ENCODE results near the gene CBX4.

DNA sequence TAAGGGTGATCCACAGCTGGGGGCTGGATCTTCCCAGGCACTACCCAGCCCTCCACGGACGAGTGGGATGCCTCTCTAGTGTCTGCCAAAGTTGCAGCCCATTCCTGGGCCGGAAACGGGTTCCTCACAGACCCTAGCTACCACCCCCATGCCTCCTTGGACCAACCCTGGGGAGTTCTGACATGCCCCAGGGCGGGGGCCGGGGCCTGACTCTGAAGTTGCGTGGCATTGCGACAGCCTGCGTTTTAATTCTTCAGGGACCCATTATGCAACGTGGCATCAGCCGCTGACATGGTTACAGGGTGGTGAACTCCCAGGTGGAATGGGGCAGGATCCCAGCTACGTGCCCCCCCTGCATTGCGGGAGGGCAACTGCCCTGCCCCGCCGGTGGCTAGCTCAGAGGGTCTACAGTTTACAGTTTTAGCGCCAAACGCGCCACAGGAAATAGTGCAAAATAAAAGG is 2.7 kb downstream of the CBX4 start:
- TF ChIP-seq, protein P1, sequence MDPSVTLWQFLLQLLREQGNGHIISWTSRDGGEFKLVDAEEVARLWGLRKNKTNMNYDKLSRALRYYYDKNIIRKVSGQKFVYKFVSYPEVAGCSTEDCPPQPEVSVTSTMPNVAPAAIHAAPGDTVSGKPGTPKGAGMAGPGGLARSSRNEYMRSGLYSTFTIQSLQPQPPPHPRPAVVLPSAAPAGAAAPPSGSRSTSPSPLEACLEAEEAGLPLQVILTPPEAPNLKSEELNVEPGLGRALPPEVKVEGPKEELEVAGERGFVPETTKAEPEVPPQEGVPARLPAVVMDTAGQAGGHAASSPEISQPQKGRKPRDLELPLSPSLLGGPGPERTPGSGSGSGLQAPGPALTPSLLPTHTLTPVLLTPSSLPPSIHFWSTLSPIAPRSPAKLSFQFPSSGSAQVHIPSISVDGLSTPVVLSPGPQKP (IDR thresholded peaks at IDR 0.05; ENCODE audit: borderline replicate concordance, low read depth, low read length), result no peak
- TF ChIP-seq, protein P2, sequence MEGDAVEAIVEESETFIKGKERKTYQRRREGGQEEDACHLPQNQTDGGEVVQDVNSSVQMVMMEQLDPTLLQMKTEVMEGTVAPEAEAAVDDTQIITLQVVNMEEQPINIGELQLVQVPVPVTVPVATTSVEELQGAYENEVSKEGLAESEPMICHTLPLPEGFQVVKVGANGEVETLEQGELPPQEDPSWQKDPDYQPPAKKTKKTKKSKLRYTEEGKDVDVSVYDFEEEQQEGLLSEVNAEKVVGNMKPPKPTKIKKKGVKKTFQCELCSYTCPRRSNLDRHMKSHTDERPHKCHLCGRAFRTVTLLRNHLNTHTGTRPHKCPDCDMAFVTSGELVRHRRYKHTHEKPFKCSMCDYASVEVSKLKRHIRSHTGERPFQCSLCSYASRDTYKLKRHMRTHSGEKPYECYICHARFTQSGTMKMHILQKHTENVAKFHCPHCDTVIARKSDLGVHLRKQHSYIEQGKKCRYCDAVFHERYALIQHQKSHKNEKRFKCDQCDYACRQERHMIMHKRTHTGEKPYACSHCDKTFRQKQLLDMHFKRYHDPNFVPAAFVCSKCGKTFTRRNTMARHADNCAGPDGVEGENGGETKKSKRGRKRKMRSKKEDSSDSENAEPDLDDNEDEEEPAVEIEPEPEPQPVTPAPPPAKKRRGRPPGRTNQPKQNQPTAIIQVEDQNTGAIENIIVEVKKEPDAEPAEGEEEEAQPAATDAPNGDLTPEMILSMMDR (conservative IDR thresholded peaks at IDR 0.05; ENCODE audit: low read depth, low read length), result no peak
- TF ChIP-seq, protein P3, sequence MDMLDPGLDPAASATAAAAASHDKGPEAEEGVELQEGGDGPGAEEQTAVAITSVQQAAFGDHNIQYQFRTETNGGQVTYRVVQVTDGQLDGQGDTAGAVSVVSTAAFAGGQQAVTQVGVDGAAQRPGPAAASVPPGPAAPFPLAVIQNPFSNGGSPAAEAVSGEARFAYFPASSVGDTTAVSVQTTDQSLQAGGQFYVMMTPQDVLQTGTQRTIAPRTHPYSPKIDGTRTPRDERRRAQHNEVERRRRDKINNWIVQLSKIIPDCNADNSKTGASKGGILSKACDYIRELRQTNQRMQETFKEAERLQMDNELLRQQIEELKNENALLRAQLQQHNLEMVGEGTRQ (IDR thresholded peaks at IDR 0.05; ENCODE audit: low read depth, low read length), result no peak

Measured in IMR-90 (cell line).